HG03439 (cell line): ENCODE measurements around the gene CAST.
"Not testable (repeated sequence)": the region's sequence is repeated elsewhere in the genome, so short reads cannot be mapped to it uniquely, and the experiment has no call there.

Experiments used
- ATAC-seq: cut with Tn5 transposase; IDR thresholded peaks from one replicate; pipeline ENCODE4 v1.9.1; 2021; ENCODE audit warnings: mild to moderate bottlenecking, moderate library complexity; ENCODE audit not compliant: unreplicated experiment

Gene CAST, protein sequence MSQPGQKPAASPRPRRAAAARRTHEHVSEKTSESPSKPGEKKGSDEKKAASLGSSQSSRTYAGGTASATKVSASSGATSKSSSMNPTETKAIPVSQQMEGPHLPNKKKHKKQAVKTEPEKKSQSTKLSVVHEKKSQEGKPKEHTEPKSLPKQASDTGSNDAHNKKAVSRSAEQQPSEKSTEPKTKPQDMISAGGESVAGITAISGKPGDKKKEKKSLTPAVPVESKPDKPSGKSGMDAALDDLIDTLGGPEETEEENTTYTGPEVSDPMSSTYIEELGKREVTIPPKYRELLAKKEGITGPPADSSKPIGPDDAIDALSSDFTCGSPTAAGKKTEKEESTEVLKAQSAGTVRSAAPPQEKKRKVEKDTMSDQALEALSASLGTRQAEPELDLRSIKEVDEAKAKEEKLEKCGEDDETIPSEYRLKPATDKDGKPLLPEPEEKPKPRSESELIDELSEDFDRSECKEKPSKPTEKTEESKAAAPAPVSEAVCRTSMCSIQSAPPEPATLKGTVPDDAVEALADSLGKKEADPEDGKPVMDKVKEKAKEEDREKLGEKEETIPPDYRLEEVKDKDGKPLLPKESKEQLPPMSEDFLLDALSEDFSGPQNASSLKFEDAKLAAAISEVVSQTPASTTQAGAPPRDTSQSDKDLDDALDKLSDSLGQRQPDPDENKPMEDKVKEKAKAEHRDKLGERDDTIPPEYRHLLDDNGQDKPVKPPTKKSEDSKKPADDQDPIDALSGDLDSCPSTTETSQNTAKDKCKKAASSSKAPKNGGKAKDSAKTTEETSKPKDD

DNA sequence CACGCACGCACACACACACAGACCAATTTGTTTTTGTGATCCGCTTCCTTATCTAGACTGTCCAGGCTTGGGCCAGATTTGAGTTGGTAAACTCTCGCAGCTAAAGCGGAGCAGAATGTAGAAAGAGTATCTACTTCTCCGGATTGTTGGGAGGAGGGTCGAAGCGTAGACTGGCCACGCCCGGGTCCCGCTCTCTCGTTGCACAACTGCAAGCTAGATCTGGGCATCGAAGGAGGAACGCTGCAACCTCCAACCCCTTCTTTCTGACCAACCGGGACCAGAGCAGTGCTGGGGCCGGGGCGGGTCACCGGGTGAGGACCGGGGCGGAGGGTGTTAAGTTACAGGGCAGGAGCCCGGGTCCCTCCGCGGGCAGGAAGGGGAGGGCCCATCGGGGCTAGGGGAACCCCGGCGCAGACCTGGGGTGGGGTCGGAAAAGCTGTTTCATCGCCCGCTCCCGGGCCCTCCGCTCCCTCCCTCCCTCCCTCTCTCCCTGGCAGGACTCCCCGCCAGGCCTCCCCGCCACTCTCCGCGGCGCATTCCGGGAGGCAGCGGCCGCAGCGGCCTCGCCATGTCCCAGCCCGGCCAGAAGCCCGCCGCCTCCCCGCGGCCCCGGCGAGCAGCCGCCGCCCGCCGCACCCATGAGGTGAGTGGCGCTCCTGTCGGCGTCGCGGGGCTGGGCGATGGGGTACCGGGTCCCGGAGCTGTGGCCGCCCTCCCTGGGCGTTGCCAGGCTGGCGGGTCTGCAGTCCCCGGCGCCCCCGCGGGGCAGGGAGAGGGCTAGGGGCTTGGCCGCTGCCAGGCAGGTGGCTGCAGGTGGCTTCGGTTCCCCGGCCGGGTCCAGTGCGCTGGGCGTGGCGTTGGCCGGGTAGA, at the start of gene CAST:
CAST (plus strand) TSS at position 522 of the 870 bp plus-strand sequence; CDS start at position 569, 47 bp downstream.
- peak; percentile 65 for ATAC-seq

DNA sequence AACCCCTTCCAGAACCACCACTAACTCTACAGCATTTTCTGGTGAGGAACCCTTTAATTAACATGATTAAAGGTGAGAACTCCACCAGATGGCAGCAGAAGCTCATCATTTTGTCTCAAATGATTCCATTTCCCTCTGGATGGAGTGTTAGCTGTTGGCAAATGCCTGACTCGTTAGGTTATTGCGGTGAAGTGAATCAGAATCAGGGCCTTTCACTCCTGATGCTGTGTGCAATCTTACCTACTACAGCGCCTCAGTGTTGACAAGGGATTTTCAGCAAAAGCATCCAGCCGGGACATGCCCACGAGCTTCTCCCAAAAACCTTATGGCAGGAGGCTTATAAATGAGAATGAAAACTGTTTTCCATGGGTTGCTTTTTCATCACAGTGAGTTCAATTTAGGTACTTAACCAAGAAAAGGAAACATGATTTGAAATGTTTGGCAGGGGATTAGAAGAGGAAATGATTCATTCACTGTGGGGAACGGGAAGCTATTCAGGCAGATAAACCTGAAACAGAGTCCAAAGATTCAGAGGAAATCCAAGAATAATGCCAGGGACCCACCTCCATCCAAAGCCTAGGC, 48.0 kb upstream of the CAST start:
- no peak for ATAC-seq

- no peak for ATAC-seq
Observed at GRCh38 chr5:96615223-96615622, 47.0 kb upstream of the CAST start.

- no peak for ATAC-seq
Observed at GRCh38 chr5:96616801-96617200, 45.4 kb upstream of the CAST start.

- ATAC-seq: not testable (repeated sequence)
Observed at GRCh38 chr5:96618311-96619016, 43.7 kb upstream of the CAST start.

- ATAC-seq: no peak
Observed at GRCh38 chr5:96619946-96620345, 42.2 kb upstream of the CAST start.

DNA sequence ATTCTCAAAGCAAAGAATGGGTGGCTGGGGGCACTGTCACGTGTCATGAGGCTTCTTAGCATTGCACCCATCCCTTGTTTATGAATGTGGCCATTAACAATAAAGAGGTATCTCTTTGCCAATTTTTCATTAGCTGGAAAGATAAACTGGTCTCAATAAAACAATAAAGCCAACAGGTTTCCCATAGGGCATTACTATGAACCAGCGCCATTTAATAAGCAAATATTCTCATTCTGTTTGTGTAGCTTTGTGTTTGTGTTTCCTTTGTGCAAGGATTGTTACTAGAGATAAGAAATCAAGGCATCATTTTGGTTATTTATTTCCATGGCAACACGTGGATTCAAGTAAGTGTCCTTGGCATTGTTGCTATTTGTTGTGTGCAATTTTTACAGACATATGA, 37.6 kb upstream of the CAST start:
- no peak for ATAC-seq

DNA sequence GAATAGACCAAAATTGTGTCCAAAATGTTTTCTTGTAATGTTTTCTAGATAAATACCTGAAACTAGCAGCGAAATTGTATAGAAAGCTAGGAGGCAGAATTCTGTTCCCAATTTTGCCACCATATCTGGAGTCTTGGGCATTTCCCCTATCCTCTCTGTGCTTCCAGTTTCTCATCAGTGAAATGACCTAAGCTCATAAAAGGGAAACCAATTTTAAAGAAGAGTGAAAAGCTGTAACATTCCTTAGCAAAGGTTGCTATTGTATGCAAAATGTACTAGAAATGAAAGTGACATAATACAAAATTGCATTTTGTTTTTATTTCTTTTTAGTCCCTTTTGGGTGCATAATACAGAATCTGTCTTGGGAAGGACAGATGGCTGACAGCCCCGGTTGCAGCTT, 36.8 kb upstream of the CAST start:
- ATAC-seq: no peak

GRCh38 chr5:96626956-96627355, 35.2 kb upstream of the CAST start:
- no peak for ATAC-seq

GRCh38 chr5:96627792-96628398, 34.3 kb upstream of the CAST start:
- no peak for ATAC-seq

DNA sequence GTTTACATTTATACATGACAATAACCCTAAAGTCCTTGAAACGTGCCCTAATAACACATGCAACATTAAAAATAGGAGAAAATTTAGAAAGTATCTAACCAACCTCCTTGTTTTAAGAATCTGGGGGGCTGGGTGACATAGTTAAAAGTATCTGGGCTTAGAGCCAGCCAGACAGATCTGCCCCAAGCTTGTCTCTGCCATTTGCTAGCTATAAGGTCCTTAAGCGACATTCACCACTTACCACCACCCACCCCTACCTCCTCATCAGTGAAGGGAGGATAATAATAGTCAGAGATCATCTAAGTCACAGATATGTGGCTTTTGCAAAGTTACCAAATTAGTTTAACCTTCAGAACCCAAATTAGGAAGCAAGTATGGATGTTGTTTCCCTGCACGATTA, 33.8 kb upstream of the CAST start:
- no peak for ATAC-seq

DNA sequence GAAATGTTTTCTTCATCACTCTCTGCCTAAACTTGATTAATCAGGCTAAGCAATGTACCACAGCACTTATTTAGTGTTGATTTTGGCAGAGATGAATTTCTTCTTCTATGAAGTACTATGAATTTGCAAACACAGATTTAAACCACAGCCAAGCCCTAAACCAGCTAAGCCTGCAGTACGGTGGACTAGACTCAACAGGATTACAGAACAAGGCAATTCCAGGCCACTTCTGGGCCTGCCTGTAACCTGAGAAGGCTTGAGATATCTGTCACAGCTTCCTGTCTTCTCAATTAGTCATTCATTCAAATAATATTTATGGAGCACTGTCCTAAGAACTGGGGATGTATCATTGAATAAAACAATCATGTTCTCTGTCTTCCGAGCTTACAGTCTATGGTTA, 32.4 kb upstream of the CAST start:
- no peak for ATAC-seq

- ATAC-seq: no peak
Observed at GRCh38 chr5:96633820-96634219, 28.4 kb upstream of the CAST start.

DNA sequence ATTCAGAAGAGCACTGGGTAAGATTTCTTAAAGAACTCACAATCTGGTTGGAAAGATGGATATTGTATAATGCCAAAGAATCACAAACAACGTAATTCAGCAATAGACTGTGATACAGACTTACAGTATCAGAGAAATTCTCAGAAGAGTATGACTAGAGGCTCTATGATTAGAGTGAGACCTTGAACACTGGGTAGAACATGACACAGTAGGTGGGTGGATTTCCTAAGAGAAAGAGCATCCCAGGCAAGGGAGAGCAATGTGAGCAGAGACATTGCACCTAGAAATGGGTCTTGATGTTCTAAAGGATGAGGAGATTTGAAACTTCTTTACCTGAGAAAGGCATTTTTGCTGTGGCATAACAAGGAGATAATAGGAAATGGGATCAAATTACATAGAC, 27.3 kb upstream of the CAST start:
- no peak for ATAC-seq

DNA sequence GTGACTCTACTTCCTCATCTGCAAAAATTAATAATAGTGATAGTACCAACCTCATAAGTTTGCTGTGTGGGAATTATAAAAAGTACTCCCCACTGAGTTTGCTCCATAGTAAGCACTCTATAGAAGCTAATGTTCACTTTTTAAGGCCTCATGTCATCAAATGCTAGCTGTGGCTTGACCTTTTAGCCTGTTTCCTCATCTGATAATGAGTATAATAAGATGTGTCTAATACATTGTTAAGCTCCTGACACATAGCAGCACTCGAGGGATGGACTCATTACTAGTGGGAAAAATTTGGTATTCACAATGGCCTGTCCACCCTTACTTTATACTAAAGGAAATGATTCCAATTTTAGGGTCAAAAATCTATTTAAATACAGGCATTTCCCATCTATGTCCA, 26.1 kb upstream of the CAST start:
- no peak for ATAC-seq

DNA sequence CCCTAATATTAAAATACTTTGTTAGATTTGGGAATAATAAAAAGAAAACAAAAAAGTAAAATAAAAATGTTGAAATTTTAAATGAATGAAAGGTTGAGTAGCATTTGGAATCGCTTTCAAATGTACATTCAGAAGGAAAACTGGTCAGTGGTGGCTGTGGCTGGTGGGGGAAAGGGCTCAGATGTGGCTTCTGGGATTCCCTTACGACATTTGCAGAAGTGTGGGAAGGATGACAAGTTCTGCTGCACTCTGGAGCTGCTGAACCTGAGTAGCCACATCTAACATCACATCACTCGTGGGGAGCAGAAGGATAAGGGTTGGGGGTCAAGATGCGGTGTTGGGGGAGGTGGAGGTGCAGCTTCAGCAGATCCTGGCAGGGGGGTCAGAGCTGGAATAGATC, 25.6 kb upstream of the CAST start:
- no peak for ATAC-seq

DNA sequence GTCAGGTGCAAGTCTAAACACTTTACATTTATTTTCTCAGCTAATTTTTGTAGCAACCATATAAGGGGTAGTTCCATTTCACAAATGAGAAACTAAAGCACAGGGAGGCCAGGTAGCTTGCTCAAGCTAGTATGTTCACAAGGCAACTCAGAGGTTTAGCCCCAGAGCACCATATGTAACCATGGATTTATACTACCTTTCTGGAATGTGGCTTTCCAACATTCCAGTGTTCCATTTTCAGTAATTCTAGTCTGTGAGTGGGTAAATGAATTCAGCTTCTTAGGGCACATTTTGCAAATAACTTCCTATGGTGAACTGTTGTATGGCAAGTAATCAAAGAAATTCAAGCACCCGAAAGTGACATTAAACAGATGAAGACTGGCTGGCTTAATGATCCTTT, 25.0 kb upstream of the CAST start:
- ATAC-seq: no peak

DNA sequence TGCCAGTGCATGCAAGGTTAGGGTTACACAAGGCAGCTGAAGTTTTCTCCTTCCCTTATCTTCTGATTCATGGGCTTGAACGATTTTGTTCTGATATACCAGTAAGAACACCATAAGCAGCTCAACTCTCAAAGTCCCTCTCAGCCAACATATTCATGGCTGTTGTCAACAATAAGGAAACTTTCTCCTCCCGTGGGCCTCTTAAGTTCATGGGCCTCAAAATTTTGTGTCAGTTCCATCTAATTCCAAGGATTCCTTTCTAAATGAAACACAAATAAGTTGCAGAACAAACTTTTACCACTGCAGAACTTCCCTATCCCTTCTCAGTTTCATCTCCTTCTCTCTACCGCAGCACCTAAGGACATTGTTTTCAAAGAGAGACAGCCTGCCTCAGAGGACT, 23.6 kb upstream of the CAST start:
- ATAC-seq: no peak

DNA sequence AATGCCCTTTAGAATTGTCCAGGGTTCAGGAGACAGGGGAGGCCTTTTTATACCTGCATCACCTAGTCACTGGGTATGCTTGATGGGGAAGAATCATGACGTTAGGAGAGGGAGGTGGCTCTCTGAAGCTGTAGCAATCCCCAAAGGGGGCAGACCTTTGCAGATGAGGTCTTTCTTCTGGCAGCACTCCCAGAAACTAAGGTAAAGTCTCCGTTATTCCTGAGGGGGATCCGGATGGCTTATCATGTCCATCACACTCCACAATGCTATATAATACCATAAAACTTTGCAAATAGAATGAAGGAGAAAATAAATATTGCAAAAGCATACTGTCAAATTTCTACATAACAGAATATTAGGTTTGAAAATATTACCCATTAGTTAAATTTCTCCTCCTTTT, 21.5 kb upstream of the CAST start:
- no peak for ATAC-seq
